Activated CD4-positive, alpha-beta T cell treated with anti-CD3 and anti-CD28 coated beads, Interleukin-2, amount 50 U/mL, for 48 hours (primary cell): ENCODE measurements around the gene SLC13A4.
"Not testable (repeated sequence)": the region's sequence is repeated elsewhere in the genome, so short reads cannot be mapped to it uniquely, and the experiment has no call there.

Experiments
- DNase-seq, 2 experiments: peaks; one replicate each; pipeline ENCODE4 v3.0.0-alpha.2; 2020

SLC13A4 gene, protein sequence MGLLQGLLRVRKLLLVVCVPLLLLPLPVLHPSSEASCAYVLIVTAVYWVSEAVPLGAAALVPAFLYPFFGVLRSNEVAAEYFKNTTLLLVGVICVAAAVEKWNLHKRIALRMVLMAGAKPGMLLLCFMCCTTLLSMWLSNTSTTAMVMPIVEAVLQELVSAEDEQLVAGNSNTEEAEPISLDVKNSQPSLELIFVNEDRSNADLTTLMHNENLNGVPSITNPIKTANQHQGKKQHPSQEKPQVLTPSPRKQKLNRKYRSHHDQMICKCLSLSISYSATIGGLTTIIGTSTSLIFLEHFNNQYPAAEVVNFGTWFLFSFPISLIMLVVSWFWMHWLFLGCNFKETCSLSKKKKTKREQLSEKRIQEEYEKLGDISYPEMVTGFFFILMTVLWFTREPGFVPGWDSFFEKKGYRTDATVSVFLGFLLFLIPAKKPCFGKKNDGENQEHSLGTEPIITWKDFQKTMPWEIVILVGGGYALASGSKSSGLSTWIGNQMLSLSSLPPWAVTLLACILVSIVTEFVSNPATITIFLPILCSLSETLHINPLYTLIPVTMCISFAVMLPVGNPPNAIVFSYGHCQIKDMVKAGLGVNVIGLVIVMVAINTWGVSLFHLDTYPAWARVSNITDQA

DNA sequence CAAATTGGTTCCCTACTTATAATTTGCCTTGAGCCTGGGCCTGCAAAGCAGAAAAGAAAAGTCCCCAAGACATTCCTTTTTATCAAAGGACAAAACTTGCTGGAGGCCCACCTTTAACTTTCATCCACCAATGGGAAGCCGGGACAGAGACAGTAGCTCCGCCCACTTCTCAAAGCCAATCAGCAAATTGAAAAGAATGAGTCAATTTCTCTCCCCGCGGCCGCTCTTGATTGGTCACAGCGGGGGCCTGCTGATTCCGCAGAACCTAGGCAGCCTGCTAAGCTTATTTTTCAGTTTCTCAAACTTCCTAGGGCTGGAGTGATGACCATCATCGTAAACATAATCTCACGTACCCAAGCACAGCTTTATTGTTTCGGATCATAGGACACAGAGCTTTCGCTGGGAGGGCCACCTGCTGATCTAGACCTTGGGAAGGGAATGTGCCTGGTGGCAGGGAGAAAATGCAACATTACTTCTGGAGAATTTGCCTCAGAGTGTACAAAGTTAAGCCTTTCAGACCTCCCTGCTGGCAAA lies at the start of gene SLC13A4:
Gene SLC13A4, minus strand, starts transcription at position 51 of the 534 bp plus-strand sequence. CDS start 690 bp downstream, outside the sequence.
- no peak for DNase-seq

GRCh38 chr7:135775915-135776314 lies 47.9 kb upstream of the SLC13A4 start:
- not testable (repeated sequence) for DNase-seq

GRCh38 chr7:135775230-135775629 lies 47.2 kb upstream of the SLC13A4 start:
- no peak for DNase-seq

DNA sequence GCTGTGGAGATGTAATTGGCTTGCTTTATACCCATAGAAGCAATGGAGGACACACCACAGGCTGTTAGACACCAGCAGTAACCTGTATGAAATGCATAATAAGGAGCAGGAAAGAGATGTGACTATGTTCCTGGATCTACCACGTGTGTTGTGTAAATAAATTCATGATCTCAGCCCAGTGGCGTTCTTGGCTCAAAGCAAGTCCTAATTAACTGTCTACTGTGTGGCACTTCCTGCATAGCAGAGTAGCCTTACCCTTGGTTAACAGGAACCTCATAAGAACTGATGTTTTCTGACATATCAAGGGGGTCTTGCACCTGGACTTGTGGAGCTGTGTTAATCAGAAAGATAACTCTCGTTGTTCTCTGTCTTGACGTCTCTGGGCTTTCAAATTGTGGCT lies 46.3 kb upstream of the SLC13A4 start:
- DNase-seq = no peak

- no peak for DNase-seq
Measured at GRCh38 chr7:135773464-135773863, 45.5 kb upstream of the SLC13A4 start.

DNA sequence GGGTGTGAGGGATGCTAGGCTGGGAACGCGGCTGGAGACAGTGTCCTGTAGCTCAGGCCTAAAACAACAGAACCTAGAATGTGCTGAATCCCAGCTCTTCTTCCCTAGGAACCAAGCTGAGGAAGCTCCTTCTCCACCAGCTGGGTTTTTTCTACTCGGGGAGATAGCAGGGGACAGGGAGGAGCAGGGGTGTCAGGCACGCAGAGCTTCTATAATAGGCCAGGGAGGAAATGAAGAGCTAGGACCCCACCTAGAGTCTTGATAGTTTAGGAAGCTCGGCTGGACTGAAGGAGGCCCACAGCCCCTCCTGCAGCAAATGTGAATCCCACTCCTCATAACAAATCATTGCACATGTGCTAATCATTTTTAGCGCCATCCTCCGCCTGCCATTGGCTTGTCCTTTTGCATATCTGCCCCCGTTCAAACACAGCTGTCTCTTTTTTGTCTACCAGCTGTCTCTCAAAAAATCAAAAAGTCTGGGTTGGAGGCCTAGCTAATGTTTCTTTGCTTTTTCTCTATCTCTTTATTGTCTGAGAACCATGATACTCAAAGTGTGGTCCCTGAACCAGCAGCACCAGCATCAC lies 44.7 kb upstream of the SLC13A4 start:
- DNase-seq = no peak

GRCh38 chr7:135771961-135772638 lies 44.1 kb upstream of the SLC13A4 start:
- no peak for DNase-seq

DNA sequence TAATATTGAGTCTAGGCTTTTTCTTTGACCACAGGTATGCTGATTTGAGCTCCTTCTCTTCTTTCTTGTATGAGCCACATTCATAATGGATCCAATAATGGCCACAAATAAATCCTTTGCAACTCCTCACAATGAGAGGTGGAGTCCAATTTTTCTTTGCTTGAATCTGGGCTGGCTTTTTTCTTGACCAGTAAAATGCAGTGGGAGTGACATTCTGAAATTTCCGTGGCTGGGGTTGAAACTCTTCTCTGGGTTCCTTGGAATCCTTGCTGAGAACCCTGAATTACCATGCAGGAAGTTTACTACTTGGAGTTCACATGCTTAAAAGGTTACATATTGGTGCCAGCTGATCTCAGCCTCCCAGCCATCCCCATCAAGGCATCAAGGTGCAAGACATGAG lies 43.1 kb upstream of the SLC13A4 start:
- DNase-seq = no peak

GRCh38 chr7:135770139-135770710 lies 42.2 kb upstream of the SLC13A4 start:
- no peak for DNase-seq

DNA sequence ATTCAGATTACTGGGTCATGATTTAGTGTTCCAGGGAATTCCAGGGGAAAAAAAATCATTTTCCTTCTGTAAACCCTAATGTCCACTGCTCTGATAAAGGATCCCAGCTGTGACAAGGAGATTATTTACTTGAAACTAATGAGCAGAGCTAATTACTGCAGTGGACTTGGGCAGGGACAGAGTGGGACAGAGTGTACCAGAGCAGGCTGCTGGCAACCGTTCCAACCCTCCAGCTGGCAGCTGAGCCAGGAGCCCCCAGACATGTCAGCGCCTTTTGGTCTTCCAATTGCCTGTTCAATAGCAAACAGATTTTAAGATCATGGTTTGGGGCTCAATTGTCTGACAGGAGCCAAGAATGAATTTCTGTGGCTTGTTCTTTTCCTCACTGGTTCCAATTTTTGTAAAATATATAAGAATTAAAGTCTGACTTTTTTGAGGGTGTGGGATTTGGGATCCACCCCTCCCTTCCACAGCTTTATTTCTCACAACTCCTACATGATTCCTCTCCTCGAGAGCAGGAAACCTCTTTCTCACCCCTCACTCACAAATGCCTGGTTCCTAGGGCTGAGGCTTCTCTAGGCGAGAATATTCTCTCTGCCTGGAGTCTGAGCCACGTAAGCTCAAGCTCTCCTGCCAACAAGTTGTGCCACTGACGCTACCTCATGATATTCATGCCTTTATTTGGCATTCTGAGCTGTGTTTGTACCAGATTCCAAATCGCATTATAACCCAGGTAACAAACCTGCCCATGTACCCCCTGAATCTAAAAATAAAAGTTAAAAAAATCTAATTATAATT lies 41.2 kb upstream of the SLC13A4 start:
- no peak for DNase-seq

DNA sequence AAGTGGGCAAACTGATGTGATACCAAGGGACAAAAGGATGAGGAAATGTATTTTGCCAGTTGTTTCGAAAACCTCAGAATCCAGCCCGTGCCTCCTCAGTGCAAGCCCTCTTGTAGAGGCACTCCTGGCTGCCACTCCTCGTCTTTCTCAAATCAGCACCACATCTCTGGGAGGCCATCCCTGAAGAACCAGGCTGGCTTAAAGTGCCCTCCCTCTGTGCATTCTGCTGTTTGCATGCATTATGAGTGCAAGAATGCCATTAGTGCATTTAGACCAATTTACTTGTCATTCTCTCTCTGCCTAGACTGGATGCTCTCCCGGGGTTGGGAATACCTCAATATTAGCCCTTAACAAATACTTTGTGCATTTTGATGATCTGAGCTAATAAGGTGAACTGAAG lies 40.5 kb upstream of the SLC13A4 start:
- no peak for DNase-seq

DNA sequence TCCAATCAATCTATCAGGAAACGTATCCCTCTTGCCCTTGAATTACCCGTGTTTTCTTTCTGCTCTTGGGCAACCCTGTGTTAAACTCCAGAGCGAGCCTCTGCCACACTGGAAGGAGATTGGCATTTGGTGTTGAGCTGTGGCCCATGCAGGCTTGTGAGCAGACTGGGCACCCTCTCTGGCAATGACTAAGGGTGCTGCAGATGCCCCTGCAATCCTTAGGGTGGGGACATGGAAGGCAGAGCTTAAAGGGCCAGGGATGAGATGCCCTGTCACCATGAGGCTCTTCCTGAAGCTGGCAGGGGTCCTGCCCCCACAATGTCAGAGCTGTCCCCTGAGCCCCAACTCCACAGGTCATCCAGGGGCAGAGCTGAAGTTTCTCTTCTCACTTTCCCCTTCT lies 40.1 kb upstream of the SLC13A4 start:
- no peak for DNase-seq

DNA sequence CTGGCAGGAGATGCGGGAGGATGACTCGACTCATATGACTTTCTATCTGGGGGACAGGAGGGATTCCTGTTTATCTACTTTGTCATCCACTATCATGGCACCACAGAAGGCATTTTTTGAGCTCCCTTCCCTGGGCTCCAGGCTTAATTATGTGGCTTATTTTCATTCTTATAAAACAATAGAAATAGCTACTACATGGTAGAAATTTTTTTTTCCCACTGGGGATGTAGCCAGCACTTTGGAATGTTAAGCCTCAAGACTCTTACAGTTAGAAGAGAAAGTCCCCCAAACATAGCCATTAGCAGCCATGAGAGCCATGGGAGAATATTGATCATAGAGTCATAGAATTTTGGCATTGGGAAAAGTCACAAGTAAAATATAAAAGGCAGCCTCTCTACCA lies 35.3 kb upstream of the SLC13A4 start:
- no peak for DNase-seq

DNA sequence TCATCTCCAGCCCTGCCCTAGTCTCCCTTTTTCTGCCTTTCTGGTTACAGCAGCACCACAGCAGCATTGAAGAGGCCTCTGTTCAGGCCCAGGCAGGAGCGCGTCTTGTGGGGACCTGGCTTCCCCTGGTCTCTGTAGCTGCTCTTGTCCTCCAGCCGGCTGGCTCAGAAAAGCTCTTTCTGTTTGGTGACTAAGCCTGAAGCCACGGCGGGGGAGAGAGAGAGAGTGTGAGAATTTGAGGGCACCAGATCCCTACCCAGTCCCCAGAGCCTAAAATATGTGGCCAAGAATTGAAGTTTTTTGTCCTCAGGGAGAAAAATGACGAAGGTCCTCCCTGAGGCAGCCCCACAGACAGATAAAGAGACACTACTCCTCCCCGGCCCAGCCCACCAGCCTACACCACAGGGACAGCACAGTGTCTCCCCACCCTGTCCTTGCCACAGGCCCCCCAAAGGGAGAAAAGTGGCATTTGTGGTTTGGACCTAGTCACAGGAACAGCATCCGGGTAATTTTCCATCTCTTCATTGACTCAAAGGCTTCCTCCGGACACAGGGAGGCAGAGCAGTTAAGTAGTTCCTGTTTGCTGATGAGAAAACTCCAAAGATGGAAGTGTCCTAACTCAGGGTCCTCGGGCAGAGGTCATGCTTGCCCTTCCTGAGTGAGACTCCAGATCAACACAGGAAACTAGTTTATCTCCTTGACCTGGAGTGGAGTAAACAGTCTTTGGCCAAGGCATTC lies 33.9 kb upstream of the SLC13A4 start:
- no peak for DNase-seq

DNA sequence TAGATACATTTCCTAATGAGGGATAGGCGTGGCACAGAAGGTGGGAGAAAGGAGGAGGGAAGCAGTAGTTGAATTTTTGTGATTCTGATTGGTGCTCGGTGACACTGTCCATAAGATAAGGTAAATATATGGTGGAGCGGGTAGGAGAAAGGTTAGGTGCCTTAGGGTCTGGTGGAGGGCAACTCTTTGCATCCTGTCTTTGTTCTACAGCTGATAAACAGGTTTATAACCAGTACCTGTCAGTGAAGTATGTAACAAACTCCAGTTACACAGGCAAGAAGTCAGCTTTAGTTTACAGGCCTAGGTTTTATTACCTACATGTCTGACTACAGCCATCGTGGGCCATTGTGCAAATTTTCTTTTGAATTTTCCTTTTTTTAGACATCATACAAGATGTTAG lies 31.5 kb upstream of the SLC13A4 start:
- no peak for DNase-seq

DNA sequence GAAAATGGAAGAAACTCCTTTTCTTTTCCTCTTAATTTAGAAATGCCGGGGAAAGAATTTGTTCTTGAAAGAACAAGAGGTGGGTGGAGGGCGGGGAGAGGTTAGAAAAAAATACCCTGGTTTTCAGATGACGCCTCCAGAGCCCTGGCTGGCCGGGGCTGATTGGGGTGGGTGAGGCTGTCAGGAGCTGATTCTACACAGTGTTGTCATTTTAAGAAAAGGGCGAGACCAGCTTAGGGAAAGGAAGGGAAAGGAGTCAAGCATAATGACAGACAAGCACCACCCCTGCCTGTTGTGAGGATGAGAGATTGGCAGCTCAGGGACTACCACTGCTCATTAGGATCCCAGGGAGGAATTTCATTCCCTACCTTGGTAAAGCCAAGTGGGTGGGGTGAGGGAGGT lies 30.5 kb upstream of the SLC13A4 start:
- DNase-seq = no peak

DNA sequence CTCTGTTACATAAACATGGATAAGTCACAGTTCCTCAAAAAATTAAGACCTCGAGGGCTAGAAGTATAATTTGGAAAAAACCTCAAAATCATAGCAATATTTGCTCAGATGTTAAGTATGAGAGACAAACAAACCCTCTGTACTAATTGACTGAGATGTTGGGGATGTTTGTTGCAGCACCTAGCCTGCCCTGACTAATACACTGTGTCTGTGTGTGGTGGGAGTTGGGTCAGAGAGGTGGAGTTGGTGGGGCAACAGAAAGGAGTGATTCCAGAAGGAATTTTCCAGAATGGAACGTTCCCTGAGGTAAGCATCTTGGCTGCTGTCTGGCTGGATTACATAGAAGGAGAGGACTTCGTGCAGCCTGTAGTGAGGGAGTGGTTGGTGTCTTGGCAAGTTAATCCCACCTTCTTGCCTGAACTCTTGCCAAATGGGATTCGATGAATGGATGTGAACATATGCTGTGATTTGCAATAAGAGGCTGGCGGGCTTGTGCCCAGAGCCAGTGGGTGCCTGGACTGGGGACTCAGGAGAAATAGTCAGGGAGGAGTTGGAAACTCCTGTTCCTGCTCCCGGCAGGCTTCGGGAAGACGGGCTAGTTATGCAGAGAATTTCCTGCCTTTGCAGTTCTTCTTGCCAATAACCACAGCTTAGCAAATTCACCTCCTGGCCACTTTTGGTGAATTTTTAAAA lies 29.9 kb upstream of the SLC13A4 start:
- no peak for DNase-seq

DNA sequence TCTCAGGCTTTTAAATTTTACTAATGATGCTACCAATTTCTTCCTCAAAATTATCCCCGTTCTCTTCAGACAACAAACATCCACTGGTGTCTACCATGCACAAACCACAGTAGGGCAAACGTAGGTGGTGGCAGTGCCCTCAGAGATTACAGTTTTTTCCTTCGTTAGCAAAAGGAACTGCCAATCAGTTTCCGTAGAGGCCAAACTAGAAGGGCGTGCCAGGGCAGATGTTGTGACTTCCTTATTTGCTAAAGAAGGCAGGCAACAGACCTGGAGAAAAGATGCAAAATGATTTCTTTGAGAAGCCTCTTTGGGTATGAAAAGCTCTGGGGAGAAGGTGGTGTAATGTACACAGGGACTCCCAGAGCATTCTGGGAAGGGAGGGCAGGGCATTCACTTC lies 28.2 kb upstream of the SLC13A4 start:
- DNase-seq = no peak

GRCh38 chr7:135755351-135755753 lies 27.4 kb upstream of the SLC13A4 start:
- no peak for DNase-seq

GRCh38 chr7:135753616-135754413 lies 25.8 kb upstream of the SLC13A4 start:
- DNase-seq = no peak
